HG03097 (cell line): Measurements from ENCODE around the gene NMS.
"Not testable (repeated sequence)": the region's sequence is repeated elsewhere in the genome, so short reads cannot be mapped to it uniquely, and the experiment has no call there.

Source experiments
- ATAC-seq: cut with Tn5 transposase; IDR thresholded peaks from one replicate; pipeline ENCODE4 v1.9.1; 2021; ENCODE audit not compliant: unreplicated experiment, low FRiP score

Gene NMS, protein sequence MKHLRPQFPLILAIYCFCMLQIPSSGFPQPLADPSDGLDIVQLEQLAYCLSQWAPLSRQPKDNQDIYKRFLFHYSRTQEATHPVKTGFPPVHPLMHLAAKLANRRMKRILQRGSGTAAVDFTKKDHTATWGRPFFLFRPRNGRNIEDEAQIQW

DNA sequence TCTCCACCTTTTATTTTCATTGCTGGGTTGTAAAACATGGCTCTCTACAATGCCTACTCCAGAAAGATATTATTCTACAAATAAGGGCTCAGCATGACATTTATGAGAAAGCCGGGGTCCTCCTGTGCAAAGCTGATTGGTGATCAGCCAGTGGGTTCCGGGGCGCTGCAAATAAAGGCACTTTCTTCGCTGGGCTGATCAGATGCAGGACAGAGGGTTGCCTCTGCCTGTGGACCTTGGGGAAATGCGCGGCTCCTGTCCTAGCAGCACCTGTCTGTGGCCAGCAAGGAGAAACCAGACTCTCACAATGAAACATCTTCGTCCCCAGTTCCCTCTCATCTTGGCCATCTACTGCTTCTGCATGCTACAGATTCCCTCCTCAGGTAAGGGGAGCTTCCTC lies at the start of gene NMS:
TSS of gene NMS (plus strand) at position 301 of the 400 bp plus-strand sequence. CDS start at position 308, 7 bp downstream.
- no peak for ATAC-seq

DNA sequence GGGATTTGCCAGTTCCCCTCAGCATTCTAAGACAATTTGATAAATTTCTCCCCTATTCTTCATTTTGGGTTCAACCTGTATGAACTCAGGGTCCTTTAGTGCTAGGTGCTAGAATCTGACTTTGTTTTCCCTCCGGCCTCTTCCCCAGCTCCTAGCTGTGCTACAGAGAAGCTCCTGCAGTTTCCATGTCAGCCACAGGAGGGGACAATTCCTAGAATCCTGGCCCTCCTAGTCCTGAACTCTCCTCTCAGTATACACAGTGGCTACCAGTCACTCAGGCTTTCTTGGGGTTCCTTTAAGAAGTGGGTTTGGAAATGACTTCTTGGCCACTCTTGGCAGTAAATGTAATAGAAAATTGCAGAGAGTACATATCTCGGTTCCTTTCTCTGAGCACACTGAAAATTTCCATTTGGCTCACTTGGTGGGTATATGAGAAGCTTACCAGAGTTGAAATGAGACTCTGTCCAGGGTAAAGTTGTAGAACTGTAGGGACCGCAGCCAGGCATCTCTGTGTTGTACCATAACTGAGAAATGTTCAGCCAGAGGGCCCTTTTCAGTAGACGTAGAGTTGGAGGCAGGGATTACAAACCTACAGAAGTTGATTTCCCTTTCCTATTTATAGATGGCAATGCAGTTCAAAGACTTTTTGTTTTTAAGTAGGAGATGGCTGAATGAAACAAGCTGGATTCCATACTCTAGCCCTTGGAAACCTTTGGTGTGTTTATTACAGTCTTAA lies 47.8 kb upstream of the NMS start:
- no peak for ATAC-seq

DNA sequence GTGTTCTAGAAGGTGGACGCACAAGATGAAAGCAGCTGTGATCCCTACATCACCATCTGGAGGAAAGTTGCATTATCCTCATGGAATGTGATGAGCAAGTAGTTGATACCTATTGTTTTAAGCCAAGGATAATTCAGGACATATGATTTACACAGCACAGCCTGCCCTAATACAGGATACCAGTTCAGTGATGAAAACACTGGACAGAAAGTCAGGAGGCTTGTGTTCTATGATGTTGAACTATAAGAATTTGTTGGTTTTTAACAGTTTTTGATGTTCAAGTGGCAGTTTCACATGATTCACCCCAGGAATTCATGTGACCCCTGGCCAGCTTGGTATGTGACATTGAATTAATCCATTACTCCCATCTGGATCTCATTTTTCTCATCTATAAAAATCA lies 46.7 kb upstream of the NMS start:
- ATAC-seq = no peak

DNA sequence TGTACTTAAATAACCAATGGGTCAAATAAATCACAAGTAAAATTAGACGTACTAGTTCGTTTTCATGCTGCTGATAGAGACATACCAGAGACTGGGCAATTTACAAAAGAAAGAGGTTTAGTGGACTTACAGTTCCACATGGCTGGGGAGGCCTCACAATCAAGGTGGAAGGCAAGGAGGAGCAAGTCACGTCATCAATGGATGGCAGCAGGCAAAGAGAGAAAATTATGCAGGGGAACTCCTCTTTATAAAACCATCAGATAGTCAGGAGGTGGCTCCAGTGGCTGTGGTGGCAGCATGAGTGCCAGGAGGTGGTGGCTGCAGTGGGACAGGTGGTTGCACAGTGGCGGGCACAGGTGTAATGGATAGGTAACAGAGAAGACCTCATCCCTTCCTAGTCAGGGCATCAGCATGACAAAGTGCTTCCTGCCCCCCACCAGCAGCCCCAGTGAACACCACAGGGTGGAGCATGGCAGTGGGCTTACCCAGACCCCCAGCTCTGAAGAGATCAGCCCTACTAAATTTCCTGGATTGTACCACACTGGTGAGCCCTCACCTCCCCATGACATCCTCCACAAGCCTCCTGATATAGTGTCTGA lies 45.9 kb upstream of the NMS start:
- ATAC-seq = no peak

DNA sequence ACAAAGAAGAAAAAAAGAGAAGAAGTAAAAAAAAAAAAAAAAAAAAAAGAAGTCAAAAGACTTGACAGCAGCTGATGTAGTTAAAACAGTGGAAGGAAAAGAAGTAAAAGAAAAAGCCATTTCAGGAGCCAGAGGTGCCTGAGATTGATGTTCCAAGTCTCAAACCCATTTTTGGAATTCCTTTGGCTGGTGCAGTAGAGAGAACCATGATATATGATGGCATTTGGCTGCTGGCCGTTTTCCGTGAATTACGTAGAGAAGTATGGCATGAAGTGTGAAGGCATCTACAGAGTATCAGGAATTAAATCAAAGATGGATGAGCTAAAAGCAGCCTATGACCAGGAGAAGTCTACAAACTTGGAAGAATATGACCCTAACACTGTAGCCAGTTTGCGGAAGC lies 45.2 kb upstream of the NMS start:
- ATAC-seq = no peak

DNA sequence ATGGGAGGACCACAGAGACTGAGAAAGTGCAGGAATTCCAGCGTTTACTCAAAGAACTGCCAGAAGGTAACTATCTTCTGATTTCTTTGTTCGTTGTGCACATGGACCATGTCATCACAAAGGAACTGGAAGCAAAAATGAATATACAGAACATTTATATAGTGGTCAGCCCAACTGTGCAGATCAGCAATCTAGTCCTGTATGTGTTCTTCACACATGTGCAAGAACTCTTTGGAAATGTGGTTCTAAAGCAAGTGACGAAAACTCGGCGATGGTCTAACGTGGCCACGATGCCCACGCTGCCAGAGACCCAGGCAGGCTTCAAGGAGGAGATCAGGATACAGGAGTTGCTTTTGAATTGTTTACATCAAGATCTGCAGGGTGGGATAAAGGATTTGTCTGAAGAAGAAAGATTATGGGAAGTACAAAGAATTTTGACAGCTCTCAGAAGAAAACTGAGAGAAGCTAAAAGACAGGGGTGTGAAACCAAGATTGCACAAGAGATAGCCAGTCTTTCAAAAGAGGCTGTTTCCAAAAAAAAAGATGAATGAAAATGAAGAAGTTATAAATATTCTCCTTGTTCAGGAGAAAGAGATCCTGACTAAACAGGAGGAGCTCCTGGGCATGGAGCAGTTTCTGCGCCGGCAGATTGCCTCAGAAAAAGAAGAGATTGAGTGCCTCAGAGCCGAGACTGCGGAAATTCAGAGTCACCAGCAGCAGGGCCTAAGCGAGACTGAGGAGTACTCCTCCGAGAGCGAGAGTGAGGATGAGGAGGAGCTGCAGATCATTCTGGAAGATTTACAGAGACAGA lies 44.5 kb upstream of the NMS start:
- no peak for ATAC-seq

DNA sequence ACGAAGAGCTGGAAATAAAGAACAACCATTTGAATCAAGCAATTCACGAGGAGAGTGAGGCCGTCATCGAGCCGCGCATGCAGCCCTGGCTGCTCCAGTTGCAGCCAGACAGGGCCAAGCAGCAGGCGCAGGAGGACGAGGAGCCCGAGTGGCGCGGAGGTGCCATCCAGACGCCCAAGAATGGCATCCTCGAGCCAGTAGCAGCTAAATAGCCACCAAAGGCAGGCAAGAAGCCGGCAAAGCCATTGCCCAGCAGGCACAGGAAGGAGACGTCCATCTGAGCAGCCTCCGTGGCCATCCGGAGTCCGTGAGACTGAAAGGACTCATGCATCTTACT lies 43.9 kb upstream of the NMS start:
- no peak for ATAC-seq

DNA sequence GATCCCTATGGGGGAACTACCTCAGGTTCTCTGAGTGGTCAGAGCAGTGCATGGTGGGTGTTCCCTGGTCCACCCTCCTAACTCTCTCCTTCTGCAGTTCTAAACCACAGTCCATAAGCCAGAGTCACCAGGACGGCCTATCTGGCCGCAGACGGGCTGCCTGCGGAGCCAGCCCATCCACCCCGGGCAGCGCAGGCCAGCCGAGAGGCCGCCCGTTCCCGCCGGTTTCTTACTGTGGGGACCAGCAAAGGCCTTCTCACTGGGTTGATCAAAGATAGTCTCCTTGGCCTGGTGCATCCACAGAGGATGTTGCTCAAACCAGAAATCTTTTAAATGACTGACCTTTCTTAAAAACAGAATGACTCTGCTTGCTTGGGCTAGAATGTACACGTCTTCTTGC lies 43.2 kb upstream of the NMS start:
- ATAC-seq = no peak

DNA sequence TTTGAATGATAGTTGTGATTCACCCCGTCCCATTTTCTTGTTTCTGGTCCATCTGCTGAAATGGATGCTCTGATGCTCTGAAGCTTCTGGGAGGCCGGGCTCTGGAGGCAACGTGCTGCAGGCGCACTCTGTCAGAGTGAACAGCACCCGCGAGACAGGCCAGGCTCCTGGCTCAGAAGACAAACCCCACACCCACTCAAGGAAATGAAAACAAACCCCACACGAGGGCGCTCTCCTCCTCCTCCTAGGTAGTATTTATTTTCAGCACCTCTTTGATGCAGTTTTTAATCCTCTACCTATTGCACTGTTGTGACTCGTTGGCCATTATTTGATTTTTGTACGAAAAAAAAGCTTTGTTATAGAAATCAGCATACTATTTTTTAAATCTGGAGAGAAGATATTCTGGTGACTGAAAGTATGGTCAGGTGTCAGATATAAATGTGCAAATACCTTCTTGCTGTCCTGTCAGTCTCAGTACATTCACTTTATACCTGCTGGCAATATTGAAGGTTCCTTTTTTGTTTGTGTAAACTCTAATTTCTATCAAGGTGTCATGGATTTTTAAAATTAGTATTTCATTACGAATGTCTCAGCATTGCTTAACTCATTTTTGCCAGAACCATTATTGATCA lies 42.5 kb upstream of the NMS start:
- ATAC-seq = no peak

DNA sequence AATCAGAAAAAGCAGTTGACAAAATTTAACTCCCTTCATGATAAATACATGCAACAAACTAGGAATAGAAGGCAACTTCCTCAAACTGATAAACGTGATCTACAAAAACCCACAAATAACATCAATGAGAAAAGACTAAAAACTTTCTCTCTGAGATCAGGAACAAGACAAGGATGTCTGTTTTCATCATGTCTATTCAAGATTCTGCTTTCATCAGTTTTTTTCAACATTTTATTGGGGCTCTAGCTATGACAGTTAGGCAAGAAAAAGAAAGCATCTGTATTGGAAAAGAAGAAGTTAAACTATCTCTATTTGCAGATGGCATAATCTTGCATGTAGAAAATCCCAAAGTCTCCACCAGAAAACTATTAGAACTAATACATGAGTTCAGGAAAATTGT lies 40.6 kb upstream of the NMS start:
- no peak for ATAC-seq

DNA sequence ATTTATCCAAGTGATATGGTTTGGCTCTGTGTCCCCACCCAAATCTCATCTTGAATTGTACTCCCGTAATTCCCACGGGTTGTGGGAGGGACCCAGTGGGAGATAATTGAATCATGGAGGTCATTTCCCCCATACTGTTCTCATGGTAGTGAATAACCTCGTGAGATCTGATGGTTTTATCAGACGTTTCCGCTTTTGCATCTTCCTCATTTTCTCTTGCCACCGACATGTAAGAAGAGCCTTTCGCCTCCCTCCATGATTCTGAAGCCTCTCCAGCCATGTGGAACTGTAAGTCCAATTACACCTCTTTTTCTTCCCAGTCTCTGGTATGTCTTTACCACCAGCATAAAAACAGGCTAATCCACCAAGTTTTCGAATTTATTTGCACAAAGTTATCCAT lies 32.5 kb upstream of the NMS start:
- ATAC-seq = no peak

DNA sequence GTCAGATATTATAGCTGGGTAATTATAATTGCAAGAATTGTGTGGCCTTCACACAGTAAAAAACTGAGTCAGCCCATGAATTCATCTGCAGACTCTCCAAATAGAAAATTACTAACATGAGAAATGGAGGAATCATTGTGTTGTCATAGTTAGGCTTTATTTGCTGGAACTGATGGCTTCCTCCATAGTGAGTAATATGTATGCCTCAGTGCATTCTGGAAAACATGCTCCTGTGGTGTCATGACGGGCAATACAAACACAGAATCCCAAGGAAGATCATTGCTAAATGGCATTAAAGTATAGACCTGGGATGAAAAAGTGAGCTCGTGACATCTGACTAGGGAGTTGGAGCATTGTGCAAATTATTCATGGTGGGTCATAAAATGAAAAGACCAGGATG lies 23.6 kb upstream of the NMS start:
- ATAC-seq = no peak

DNA sequence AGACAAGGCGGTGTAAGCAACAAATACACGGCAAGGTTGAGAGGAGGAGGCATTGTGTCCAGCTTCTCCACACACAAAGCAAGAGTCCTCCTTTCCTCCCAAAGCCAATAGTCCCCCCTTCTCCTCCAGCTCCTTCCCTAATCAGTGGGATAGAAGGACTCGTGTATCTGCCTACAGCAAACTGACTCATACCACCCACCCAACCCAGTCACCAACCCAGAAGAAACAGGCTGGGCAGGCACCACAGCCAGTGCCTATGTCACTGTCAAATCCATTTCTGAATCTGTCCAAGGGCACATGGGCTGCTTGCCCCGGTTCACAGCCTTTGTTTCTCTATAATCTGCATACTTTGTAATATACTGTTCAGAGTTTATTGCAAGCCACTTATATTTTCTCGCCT lies 19.2 kb upstream of the NMS start:
- no peak for ATAC-seq

DNA sequence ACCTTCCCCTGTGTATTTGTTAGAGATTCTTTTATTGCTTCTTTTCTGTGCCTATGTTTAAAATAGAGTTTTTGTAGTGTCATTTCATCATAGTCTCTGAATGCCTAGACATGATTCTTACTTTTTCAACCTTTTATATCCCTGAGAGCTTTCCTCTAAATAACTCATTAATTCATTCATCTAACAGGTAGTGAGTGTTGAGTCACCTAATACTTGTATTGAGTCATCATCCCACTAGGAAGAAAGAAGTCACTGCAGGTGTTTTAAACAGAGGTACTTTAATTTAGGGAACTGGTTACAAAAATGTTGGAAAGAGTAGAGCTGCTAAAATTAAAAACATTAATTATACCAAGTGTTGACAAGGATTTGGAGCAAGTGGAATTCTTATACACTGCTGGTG lies 18.5 kb upstream of the NMS start:
- no peak for ATAC-seq

DNA sequence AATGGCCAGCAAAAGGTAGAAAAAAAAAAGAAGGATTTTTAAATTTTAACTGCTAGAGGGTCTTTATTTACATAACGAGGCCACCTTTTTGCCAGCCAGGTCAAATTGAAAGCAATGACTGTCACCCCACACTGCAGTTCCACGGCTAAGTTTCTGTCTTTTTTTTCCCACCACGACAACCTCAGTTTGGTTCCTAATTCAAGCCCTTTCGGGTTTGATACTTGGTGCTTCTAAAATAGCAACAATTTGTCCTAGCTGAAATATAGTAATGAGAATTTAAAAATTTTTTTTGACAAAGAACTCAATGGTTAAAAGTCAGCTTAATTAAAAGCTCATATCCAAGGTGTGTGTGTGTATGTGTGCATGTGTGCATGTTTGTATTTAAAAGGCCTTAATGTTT lies 16.4 kb upstream of the NMS start:
- ATAC-seq = no peak

DNA sequence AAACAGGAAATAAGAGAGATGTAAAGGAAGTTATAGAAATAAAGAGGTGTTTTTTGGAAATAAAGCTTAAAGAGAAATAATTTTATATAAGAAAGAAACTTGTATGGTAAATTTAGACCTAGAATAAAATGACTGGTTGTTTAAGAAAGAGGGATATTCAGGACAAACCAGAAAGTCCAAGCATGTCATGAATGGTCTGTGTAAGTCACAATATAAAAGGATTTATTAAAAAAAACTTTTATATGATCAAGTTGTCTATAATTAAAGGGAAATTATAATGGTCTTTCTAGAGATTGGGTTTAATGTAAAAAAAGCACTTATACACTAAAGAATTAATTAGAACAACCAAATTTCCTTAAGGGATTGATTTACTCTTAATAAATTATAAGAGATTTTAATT lies 13.9 kb upstream of the NMS start:
- not testable (repeated sequence) for ATAC-seq

DNA sequence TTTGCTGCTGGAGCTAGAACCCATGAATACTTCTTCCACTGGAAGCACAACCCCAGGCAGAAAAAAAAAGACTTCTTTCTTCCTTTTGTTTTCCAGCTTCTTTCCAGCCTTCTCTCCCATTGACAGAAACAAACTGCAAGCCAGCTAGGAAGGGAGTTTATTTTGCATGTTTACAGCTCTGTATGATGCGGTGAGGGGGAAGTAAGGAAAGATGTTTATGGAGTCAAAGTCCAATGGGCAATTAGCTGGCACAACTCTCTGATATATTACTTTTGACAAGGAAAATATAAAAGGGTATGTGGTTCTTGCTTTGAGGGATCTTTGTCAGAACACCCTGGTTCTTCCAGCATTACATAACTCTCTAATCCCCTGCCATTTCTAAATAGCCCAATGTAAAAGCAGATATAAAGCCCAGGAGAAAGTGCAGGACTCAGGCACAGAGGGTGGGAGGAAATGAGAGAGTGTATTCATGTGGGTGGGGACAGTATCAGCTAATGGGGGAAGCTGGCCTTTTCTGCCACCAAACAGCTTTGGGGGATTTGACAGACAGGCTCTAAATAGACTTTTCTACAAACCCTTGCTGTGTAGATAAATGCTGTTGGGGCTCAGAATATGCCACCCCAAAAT lies 9.3 kb upstream of the NMS start:
- ATAC-seq = no peak

DNA sequence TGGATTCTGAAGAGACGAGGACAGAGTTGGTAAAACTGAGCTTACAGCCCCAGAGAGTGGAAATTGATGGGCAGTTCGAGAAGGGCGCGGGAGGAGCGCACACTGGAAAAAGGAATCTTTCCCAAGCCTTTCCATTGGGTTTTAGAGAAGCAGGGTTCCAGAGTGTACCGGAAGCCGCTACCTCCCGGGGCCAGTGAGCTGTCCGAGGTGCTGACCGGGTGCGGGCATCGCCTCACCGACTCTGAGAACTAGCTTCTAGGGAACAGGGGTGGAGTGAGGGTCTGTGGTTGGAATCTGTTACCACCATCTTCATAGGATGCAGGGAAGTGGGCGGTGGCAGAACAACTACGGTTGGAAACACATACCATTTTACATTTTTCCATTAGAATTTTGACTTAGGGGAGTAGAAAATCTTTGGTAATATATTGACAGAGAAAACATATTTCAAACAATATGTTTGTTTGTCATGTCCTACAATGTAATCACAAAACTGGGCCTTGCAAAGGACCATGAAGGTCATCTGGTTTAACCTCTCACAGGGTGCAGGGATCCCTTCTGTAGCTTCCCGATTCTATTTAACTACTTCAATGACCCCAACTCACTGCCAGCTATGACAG lies 724 bp downstream of the NMS start:
- no peak for ATAC-seq

DNA sequence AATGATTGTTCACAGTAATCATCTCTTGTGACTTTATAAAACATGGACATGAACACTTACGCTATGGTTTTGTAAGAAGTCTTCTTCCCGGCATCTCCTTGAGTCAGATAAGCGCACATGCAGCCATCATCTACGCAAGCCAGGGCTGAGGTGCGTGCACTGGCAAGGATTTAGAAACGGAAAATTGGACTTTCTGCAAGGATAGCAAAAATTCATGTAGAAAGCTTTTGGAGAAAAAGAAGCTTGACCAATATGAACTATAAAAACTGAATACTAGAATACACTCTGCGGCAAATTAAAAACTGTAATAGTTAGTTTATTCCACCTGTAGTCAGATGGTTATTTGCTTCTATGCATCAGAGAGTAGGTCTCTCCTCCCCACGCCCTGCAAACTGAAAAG lies 6.3 kb downstream of the NMS start:
- ATAC-seq = no peak

DNA sequence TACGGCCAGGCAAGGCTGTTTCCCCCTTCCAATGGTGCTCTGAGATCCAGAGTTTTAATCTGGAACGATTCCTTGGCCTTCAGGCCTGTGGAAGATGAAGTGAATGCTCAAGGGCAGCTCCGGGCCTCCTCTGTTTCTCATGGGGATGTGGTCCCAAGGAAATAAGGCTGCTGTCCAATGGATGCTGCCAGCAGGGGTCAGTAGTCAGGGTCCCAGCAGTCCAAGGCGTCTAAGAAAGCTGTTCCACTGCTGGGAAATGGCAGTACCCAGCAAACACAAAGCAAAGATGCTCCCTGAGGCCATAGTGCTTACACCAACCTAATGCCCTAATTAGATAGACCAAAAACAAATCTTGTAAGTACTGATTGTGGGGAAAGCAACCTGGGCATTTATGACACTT lies 12.5 kb downstream of the NMS start:
- ATAC-seq = no peak
